CD14-positive monocyte (primary cell): ENCODE results near the gene GABRD. TPM values are rescaled to one million over a fixed set of nuclear protein-coding genes. Genes with fewer than 3 reads are reported as not detected.

ENCODE experiments used
- DNase-seq, 3 donors: peaks; one replicate each; pipeline ENCODE4 v3.0.0-alpha.2; 2011 to 2022
- H2AFZ ChIP-seq: 2 replicates; pipeline ENCODE4 v1.6.0; 2012; ENCODE audit warnings: mild to moderate bottlenecking, low read depth, low read length, inconsistent platforms; ENCODE audit not compliant: insufficient read depth, poor library complexity, severe bottlenecking
- H3K27ac ChIP-seq, 2 donors: 1 replicate in 1 of 2; 2 replicates in 1 of 2; pipeline ENCODE4 v1.5.1; 2012 to 2013; ENCODE audit warnings: low read length in 2 of 2, control low read depth in 1 of 2, inconsistent platforms in 1 of 2, low read depth in 1 of 2, mild to moderate bottlenecking in 1 of 2
- H3K27me3 ChIP-seq, 2 donors: one replicate each; pipeline versions ENCODE4 v1.6.0 to v1.6.1; 2011 to 2013; ENCODE audit warnings: low read length in 2 of 2; ENCODE audit not compliant: control insufficient read depth in 2 of 2, insufficient read depth in 2 of 2
- H3K36me3 ChIP-seq, 2 donors: replicated peaks in 1 of 2; 1 replicate in 1 of 2; 2 replicates in 1 of 2; pipeline versions ENCODE4 v1.5.1 to v1.6.1; 2012 to 2013; ENCODE audit warnings: low read length in 2 of 2, control low read depth in 1 of 2, inconsistent platforms in 1 of 2, mild to moderate bottlenecking in 1 of 2; ENCODE audit not compliant: insufficient read depth in 2 of 2, control insufficient read depth in 1 of 2
- H3K4me1 ChIP-seq, 2 donors: 1 replicate in 1 of 2; 2 replicates in 1 of 2; pipeline versions ENCODE4 v1.5.1 to v1.6.1; 2012 to 2013; ENCODE audit warnings: low read length in 2 of 2, control low read depth in 1 of 2, inconsistent platforms in 1 of 2, mild to moderate bottlenecking in 1 of 2, moderate library complexity in 1 of 2; ENCODE audit not compliant: insufficient read depth in 2 of 2, control insufficient read depth in 1 of 2
- H3K4me2 ChIP-seq: replicated peaks from 2 replicates; pipeline ENCODE3; 2012; ENCODE audit warnings: low read length, moderate library complexity, mild to moderate bottlenecking; ENCODE audit not compliant: poor library complexity, severe bottlenecking; ENCODE audit errors: extremely low read depth
- H3K4me3 ChIP-seq, 3 experiments: fragments of 200-600 bp in 1 of 3; sonication (generic) in 1 of 3; replicated peaks in 1 of 3; 1 replicate in 2 of 3; 2 replicates in 1 of 3; pipeline ENCODE4 v1.5.1; 2011 to 2013; ENCODE audit warnings: low read length in 3 of 3, mild to moderate bottlenecking in 3 of 3, control low read depth in 2 of 3, low read depth in 2 of 3, inconsistent platforms in 1 of 3, moderate library complexity in 1 of 3
- H3K79me2 ChIP-seq: 2 replicates; pipeline ENCODE4 v1.6.0; 2012; ENCODE audit warnings: mild to moderate bottlenecking, control low read depth, inconsistent platforms, low read length, moderate library complexity; ENCODE audit not compliant: insufficient read depth
- H3K9ac ChIP-seq: 2 replicates; pipeline ENCODE4 v1.6.0; 2017; ENCODE audit warnings: low read length, mild to moderate bottlenecking; ENCODE audit not compliant: insufficient read depth, poor library complexity, severe bottlenecking
- H3K9me3 ChIP-seq, 2 donors: replicated peaks in 1 of 2; 1 replicate in 1 of 2; 2 replicates in 1 of 2; pipeline versions ENCODE4 v1.5.1 to v1.6.1; 2012 to 2013; ENCODE audit warnings: low read length in 2 of 2, control low read depth in 1 of 2; ENCODE audit not compliant: control insufficient read depth in 1 of 2, insufficient read depth in 1 of 2
- H4K20me1 ChIP-seq: 2 replicates; pipeline ENCODE4 v1.6.0; 2012; ENCODE audit warnings: mild to moderate bottlenecking, low read length, control low read depth, moderate library complexity; ENCODE audit not compliant: insufficient read depth
- H3K27ac Mint-ChIP-seq, 7 donors: one replicate each; pipeline ENCODE4 v1.8.0; 2020; ENCODE audit warnings: mild to moderate bottlenecking in 7 of 7, mixed read lengths in 7 of 7, moderate library complexity in 6 of 7, inconsistent platforms in 2 of 7
- H3K27me3 Mint-ChIP-seq, 3 donors: one replicate each; pipeline ENCODE4 v1.8.0; 2021 to 2022; ENCODE audit warnings: low read depth in 3 of 3, mild to moderate bottlenecking in 3 of 3, mixed read lengths in 3 of 3, moderate library complexity in 3 of 3, inconsistent platforms in 1 of 3
- H3K36me3 Mint-ChIP-seq, 2 donors: one replicate each; pipeline ENCODE4 v1.8.0; 2020; ENCODE audit warnings: mixed read lengths in 2 of 2, inconsistent platforms in 1 of 2, mild to moderate bottlenecking in 1 of 2
- H3K4me1 Mint-ChIP-seq: one replicate; pipeline ENCODE4 v1.8.0; 2020; ENCODE audit warnings: mild to moderate bottlenecking, mixed read lengths
- H3K4me3 Mint-ChIP-seq, 2 donors: one replicate each; pipeline ENCODE4 v1.8.0; 2020; ENCODE audit warnings: mild to moderate bottlenecking in 2 of 2, mixed read lengths in 2 of 2, moderate library complexity in 1 of 2
- H3K9me3 Mint-ChIP-seq, 7 donors: one replicate each; pipeline ENCODE4 v1.8.0; 2020 to 2022; ENCODE audit warnings: mixed read lengths in 7 of 7, mild to moderate bottlenecking in 6 of 7, moderate library complexity in 6 of 7, inconsistent platforms in 2 of 7
- WGBS: methylation state at CpG from one replicate; pipeline ENCODE4 v1.1.5; 2013; ENCODE audit warnings: missing lambda C conversion rate; ENCODE audit not compliant: insufficient coverage; 5-methylcytosine and 5-hydroxymethylcytosine counted together
- intact Hi-C, 2 donors: fragments of 100-400 bp; cut with micrococcal nuclease; formaldehyde crosslinking; loops; one replicate each; pipeline versions ENCODE4 v1.15.0 to v1.15.1; 2023
- polyA plus RNA-seq, 3 donors: library from polyadenylated mRNA; depleted of rRNA in 1 of 3; unstranded in 2 of 3; stranded (reverse) in 1 of 3; fragments of 300-500 nt in 2 of 3; fragments of >200 nt in 1 of 3; fragmentation: Illumina TruSeq in 2 of 3; gene quantifications; 1 replicate in 2 of 3; 2 replicates in 1 of 3; pipeline ENCODE4 v1.2.3, GENCODE V29; 2012 to 2021
- TF ChIP-seq, protein P1 (sequence below): fragments of 200-600 bp; IDR thresholded peaks from one replicate; pipeline ENCODE4 v1.8.0; 2022; ENCODE audit warnings: antibody characterized with exemption, mild to moderate bottlenecking

GABRD gene
- polyA plus RNA-seq, 3 donors = not detected

DNA sequence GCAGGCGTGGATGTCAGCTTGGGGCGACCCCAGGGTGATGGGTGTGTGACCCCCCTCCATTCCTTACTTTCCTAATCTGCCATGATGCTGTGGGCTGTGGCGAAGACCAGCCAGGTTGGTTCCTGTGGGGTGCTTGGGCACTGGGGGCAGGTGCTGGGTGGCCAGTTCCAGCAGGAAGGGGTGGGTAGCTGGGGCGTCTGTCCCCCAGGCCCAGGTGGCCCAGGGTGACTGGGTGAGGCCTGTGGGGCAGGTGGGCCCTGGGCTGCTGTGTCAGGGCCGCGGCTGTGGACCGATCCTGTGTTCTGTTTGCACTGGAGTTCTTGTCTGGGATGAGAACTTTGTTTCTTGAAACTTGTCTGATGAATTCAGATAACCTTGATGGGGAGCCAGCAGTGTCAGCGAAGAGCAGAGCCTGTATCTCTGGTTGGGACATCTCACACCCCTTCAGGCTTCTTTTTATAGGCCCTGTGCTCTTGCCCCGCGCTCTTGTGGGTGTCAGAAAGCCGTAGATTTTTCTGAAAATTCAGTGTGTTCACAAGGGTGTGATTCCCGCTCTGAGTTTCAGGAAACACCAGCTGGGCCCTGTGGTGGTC, 34.7 kb downstream of the GABRD start:
- Histone ChIP-seq H3K4me3 (no peak overlapping the region), H3K4me1 (peaks cover 4 to 10% of the 10 kb centered on the region in 2 donors), H3K27ac (no peak overlapping the region), H3K9me3 (no peaks in the 10 kb centered on the region), H3K9ac (no peak overlapping the region), H4K20me1 (no peaks in the 10 kb centered on the region), H3K27me3 (peaks cover 7 to 26% of the 10 kb centered on the region in 2 donors), H3K36me3 (no peaks in the 10 kb centered on the region), H3K79me2 (no peaks in the 10 kb centered on the region), H3K4me2 (no peak overlapping the region), H2AFZ (no peak overlapping the region)
- H3K36me3 Mint-ChIP-seq = peaks cover 0 to 2% of the 10 kb centered on the region in 2 donors
- H3K4me1 Mint-ChIP-seq = peaks cover 9% of the 10 kb centered on the region
- TF ChIP-seq, protein P1, sequence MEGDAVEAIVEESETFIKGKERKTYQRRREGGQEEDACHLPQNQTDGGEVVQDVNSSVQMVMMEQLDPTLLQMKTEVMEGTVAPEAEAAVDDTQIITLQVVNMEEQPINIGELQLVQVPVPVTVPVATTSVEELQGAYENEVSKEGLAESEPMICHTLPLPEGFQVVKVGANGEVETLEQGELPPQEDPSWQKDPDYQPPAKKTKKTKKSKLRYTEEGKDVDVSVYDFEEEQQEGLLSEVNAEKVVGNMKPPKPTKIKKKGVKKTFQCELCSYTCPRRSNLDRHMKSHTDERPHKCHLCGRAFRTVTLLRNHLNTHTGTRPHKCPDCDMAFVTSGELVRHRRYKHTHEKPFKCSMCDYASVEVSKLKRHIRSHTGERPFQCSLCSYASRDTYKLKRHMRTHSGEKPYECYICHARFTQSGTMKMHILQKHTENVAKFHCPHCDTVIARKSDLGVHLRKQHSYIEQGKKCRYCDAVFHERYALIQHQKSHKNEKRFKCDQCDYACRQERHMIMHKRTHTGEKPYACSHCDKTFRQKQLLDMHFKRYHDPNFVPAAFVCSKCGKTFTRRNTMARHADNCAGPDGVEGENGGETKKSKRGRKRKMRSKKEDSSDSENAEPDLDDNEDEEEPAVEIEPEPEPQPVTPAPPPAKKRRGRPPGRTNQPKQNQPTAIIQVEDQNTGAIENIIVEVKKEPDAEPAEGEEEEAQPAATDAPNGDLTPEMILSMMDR = no peak
- 93% methylated on average over 8 of the region's 12 CpGs for whole genome bisulfite sequencing
- peaks cover 31 to 43% (median 35%) of the 10 kb centered on the region in 3 donors for H3K27me3 Mint-ChIP-seq
- DNase-seq = no peak
- H3K27ac Mint-ChIP-seq = no peak overlapping the region
- H3K4me3 Mint-ChIP-seq = no peak overlapping the region
- peaks cover 0 to 6% (median 5%) of the 10 kb centered on the region in 7 donors for H3K9me3 Mint-ChIP-seq
- intact Hi-C loops = no loop called here

DNA sequence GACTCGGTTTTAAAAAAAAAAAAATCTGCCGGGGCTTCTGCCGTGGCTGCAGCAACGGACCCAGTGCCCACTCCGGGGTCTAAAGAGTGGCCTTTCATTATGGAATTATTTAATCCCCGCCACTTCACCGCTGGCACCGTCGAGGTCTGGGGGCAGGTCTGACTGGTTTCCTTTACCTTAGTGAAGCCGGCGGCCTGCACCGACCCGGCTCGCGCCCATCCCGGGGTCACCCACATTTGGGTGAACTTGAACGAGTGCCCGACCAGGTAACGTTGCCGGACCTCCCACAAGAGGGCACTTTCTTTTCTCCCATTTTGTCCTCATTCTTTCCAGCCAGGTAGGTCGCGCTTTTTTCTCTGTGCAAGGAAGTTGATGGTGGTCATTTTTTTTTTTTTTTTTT, 35.4 kb downstream of the GABRD start:
- Mint-ChIP-seq H3K9me3 (peaks cover 0 to 2% (median 0%) of the 10 kb centered on the region in 7 donors), H3K4me3 (no peak overlapping the region)

More for the DNA sequence above, 35.4 kb downstream of the GABRD start:
- Histone ChIP-seq H3K4me2 (no peak overlapping the region), H3K79me2 (no peaks in the 10 kb centered on the region), H3K27me3 (peaks cover 1 to 19% of the 10 kb centered on the region in 2 donors), H3K9ac (no peak overlapping the region), H3K36me3 (no peaks in the 10 kb centered on the region), H3K9me3 (no peaks in the 10 kb centered on the region), H2AFZ (no peak overlapping the region), H3K4me1 (peaks cover 3 to 6% of the 10 kb centered on the region in 2 donors), H3K27ac (no peak overlapping the region), H4K20me1 (no peaks in the 10 kb centered on the region), H3K4me3 (no peak overlapping the region)
- Mint-ChIP-seq H3K27me3 (peaks cover 24 to 36% (median 28%) of the 10 kb centered on the region in 3 donors), H3K36me3 (no peaks in the 10 kb centered on the region), H3K4me1 (peaks cover 3% of the 10 kb centered on the region), H3K27ac (no peak overlapping the region)
- DNase-seq = no peak
- TF ChIP-seq, protein P1 = no peak
- intact Hi-C loops = no loop called here
- whole genome bisulfite sequencing = 97% methylated on average over 15 of the region's 22 CpGs
